Measurements from ENCODE around the gene UGT2A2.

The UGT2A2 gene

DNA sequence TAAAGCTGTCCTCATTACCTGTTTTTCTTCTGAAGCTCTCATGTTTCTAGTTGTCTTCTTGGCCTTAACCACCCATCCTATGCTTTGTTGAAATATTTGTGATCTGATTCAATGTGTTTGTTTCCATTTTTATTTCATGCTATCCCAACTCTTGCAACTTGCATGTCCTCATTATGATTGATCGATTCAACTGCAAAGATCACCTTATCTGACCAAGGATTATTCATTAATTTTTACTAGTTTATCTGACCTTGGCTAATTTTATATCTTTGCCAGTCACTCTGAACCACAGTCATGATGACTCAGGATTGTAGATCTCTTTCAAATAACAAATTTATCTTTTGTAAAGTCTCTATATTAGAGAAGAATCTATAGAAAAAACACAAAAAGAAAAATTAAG, 70.7 kb downstream of the UGT2A2 start:
- no peak for DNase-seq

DNA sequence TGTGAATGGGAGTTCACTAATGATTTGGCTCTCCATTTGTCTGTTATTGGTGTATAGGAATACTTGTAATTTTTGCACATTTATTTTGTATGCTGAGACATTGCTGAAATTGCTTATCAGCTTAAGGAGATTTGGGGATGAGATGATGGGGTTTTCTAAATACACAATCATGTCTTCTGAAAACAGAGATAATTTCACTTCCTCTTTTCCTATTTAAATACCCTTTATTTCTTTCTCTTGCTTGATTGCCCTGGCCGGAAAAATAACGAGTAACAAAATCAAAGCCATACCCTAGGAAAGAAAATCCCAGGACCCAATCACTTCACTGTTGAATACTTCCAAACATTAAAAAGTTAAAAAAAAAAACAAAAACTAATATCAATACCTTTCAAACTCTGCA, 76.0 kb downstream of the UGT2A2 start:
- no peak for DNase-seq

DNA sequence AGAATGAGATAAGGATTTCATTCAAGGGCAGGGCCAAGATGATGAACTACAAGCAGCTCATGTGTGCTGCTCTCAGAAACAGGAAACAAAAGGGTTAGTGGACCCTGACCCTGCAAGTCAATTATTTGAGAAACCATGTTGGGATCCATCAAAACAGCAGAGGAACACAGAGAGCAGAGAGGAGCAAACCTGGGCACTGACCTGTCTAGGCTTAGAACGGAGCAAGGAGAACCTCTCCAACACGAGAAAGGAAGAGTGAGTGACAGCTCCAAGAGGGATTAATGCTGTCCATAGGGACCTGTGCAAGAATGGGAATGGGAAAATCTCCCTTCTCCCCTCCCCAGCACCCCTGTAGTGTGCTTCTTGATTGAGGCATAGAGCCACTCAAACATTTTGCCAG, 89.8 kb downstream of the UGT2A2 start:
- DNase-seq: no peak

DNA sequence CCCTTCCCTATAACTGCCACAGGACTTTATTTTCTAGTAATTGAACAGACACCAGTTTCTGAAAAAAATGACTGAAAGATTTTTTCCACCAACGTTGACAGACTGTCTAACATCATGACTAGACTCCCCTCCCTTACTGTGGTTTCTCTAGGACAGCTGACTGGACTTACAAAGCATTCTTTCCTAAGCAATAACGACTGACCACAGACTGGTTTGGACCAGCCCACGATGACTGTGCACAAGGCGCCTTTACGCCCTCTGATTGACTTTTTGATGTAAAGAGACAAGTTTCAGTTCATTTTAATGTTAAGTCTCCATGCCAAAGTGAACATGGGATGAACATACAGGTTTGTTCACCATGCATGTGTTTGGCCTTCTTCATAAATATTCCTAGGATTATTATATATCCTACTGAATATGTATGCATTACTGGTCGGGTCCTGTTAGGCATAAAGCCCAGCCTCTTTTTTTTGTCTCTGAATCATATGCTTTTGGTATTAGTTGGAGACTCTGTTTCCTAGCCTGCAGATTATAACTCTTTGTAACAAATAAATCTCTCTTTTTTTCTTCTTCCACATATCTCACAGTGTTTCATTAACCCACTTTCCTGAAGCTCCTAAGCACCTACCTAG, 93.2 kb downstream of the UGT2A2 start:
- peak; percentile 74 for DNase-seq

All from islet precursor cell (in vitro differentiated cells).